ENCODE data around the gene PPP2R5D.
A peak's percentile ranks its signal among the peaks of the same experiment; 100 is the strongest.

The PPP2R5D gene

GRCh38 chr6:42963855-42964605 lies 20.3 kb upstream of the PPP2R5D start:
- DNase-seq (ENCODE audit: low read depth) = peak; percentile 65

- no peak for DNase-seq (ENCODE audit: low read depth)
These were observed 17.8 kb upstream of the PPP2R5D start for GRCh38 chr6:42966571-42966970.

- no peak for DNase-seq (ENCODE audit: low read depth)
These were observed 17.1 kb upstream of the PPP2R5D start for GRCh38 chr6:42967228-42967627.

- DNase-seq (ENCODE audit: low read depth) = no peak
These were observed 16.2 kb upstream of the PPP2R5D start for GRCh38 chr6:42968126-42968701.

- no peak for DNase-seq (ENCODE audit: low read depth)
These were observed 15.6 kb upstream of the PPP2R5D start for GRCh38 chr6:42968783-42969182.

GRCh38 chr6:42969431-42969830 lies 14.9 kb upstream of the PPP2R5D start:
- no peak for DNase-seq (ENCODE audit: low read depth)

- no peak for DNase-seq (ENCODE audit: low read depth)
These were observed 14.4 kb upstream of the PPP2R5D start for GRCh38 chr6:42969934-42970333.

GRCh38 chr6:42970871-42971612 lies 13.3 kb upstream of the PPP2R5D start:
- DNase-seq (ENCODE audit: low read depth) = peak; percentile 41

- no peak for DNase-seq (ENCODE audit: low read depth)
These were observed 12.5 kb upstream of the PPP2R5D start for GRCh38 chr6:42971746-42972327.

GRCh38 chr6:42973926-42974325 lies 10.4 kb upstream of the PPP2R5D start:
- DNase-seq (ENCODE audit: low read depth) = no peak

- DNase-seq (ENCODE audit: low read depth) = no peak
These were observed 9.4 kb upstream of the PPP2R5D start for GRCh38 chr6:42974919-42975505.

GRCh38 chr6:42978487-42978838 lies 5.9 kb upstream of the PPP2R5D start:
- peak; percentile 27 for DNase-seq (ENCODE audit: low read depth)

GRCh38 chr6:42978839-42979522 lies 5.4 kb upstream of the PPP2R5D start, which contains the start of gene PEX6:
Gene PEX6, minus strand, starts transcription at chr6:42979181. Its CDS starts 31 bp downstream, at chr6:42979150.
- DNase-seq (ENCODE audit: low read depth) = peak; percentile 59

GRCh38 chr6:42979523-42980177 lies 4.7 kb upstream of the PPP2R5D start:
- DNase-seq (ENCODE audit: low read depth) = peak; percentile 49

- no peak for DNase-seq (ENCODE audit: low read depth)
These were observed 2.5 kb upstream of the PPP2R5D start for GRCh38 chr6:42981836-42982235.

GRCh38 chr6:42984924-42985475 lies 630 bp downstream of the PPP2R5D start:
- no peak for DNase-seq (ENCODE audit: low read depth)

- DNase-seq (ENCODE audit: low read depth) = no peak
These were observed 3.4 kb downstream of the PPP2R5D start for GRCh38 chr6:42987533-42988451.

GRCh38 chr6:42988486-42989020 lies 4.2 kb downstream of the PPP2R5D start:
- no peak for DNase-seq (ENCODE audit: low read depth)

- DNase-seq (ENCODE audit: low read depth) = no peak
These were observed 5.6 kb downstream of the PPP2R5D start for GRCh38 chr6:42989923-42990322.

- DNase-seq (ENCODE audit: low read depth) = no peak
These were observed 9.1 kb downstream of the PPP2R5D start for GRCh38 chr6:42993445-42993844.

Data from amniotic epithelial cell (primary cell).